Large intestine (tissue), 3 donors: ENCODE results near the gene TM4SF18. TPM values are rescaled to one million over a fixed set of nuclear protein-coding genes. Genes with fewer than 3 reads are reported as not detected.

Source experiments
- DNase-seq, 2 donors: peaks; one replicate each; pipeline versions ENCODE4 v3.0.0 to v3.0.0-alpha.2; 2013
- H3K27ac ChIP-seq: one replicate; pipeline ENCODE4 v1.5.1; 2013; ENCODE audit warnings: low read length
- H3K27me3 ChIP-seq: 2 replicates; pipeline ENCODE4 v1.6.1; 2013; ENCODE audit warnings: low read length; ENCODE audit not compliant: control insufficient read depth, insufficient read depth
- H3K36me3 ChIP-seq: 2 replicates; pipeline ENCODE4 v1.6.1; 2013; ENCODE audit warnings: low read length; ENCODE audit not compliant: control insufficient read depth, insufficient read depth
- H3K4me1 ChIP-seq: one replicate; pipeline ENCODE4 v1.6.1; 2013; ENCODE audit warnings: low read length; ENCODE audit not compliant: control insufficient read depth, insufficient read depth
- H3K4me3 ChIP-seq: one replicate; pipeline ENCODE4 v1.5.1; 2013; ENCODE audit warnings: low read length
- H3K9me3 ChIP-seq: one replicate; pipeline ENCODE4 v1.6.1; 2013; ENCODE audit warnings: mild to moderate bottlenecking, low read depth, low read length, moderate library complexity; ENCODE audit not compliant: control insufficient read depth
- WGBS: methylation state at CpG from one replicate; pipeline ENCODE4 v1.1.5; 2013; ENCODE audit warnings: low lambda C conversion rate; ENCODE audit not compliant: insufficient coverage; 5-methylcytosine and 5-hydroxymethylcytosine counted together
- polyA plus RNA-seq: library from polyadenylated mRNA; unstranded; fragments of 120-200 nt; gene quantifications from one replicate; pipeline ENCODE4 v1.2.1, GENCODE V29; 2013

The TM4SF18 gene
- polyA plus RNA-seq, 1 donor: 6.6 TPM

GRCh38 chr3:149375501-149376196, 42.2 kb upstream of the TM4SF18 start:
- H3K4me3 ChIP-seq: peak overlapping the region; percentile 2

DNA sequence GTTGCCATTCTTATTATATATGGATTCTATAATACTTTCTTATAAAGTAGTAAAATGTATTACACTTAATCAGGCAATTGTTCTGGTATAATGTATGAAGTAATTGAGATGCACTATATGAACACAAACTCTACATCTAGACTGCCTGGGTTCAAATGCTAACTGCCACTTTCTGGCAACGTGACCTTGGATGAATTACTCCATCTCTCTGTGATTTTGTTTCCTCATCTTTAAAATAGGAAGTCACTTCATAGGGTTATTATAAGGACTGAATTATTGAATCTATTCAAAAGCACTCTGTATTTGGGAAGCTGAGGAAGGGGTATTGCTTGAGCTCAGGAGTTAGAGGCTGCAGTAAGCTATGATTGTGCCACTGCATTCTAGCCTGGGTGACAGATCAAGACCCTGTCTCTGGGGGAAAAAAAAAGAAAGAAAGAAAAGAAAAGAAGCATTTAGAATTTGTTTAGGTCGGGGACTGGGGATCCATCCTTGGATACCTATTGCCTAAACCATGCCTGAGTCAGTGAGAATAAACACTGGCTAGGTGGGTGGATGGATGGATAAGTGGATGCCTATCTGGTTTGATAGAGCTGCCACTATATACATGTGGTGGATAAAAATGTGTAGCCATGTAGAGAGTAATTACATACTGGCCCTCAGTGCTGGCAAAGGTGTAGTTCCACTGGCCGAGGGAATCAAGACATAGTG, 41.5 kb upstream of the TM4SF18 start:
- WGBS: 100% methylated on average over 1 of the region's 3 CpGs
- peaks cover 45% of the 10 kb centered on the region for H3K4me1 ChIP-seq
- H3K36me3 ChIP-seq: no peaks in the 10 kb centered on the region
- no peaks in the 10 kb centered on the region for H3K9me3 ChIP-seq
- H3K27ac ChIP-seq: no peak overlapping the region
- H3K4me3 ChIP-seq: peak overlapping the region; percentile 2
- DNase-seq: no peak
- no peaks in the 10 kb centered on the region for H3K27me3 ChIP-seq

More at GRCh38 chr3:149375501-149376196, 42.2 kb upstream of the TM4SF18 start:
- H3K27ac ChIP-seq: no peak overlapping the region
- H3K9me3 ChIP-seq: no peaks in the 10 kb centered on the region
- WGBS: 63% methylated on average over 2 of the region's 4 CpGs
- no peaks in the 10 kb centered on the region for H3K27me3 ChIP-seq
- H3K4me1 ChIP-seq: peaks cover 38% of the 10 kb centered on the region
- no peak for DNase-seq
- no peaks in the 10 kb centered on the region for H3K36me3 ChIP-seq

DNA sequence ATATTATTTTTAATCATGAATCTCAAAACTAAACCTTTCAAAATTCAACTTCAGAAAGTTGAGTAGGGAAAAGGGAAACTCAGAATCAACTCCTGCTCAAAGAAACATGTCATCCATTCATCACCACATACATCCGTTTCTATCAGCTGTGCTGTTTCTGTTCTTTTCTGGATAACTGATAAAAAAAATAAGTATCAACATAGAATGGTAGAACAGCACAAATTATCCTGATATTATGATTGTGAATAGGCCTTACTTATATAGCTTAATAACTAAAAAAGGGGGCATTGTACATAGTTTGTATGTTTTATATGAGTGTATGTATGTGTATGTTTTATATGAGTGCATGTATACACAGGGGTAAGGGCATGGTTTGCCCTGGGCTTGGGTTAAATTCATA, 41.0 kb upstream of the TM4SF18 start:
- peaks cover 51% of the 10 kb centered on the region for H3K4me1 ChIP-seq

GRCh38 chr3:149373235-149374125, 40.0 kb upstream of the TM4SF18 start:
- H3K27ac ChIP-seq: peak overlapping the region; percentile 22
- WGBS: 43% methylated on average over 1 of the region's 2 CpGs
- H3K4me1 ChIP-seq: peaks cover 54% of the 10 kb centered on the region
- peak; percentile 65 to 77 for DNase-seq
- no peaks in the 10 kb centered on the region for H3K36me3 ChIP-seq
- H3K4me3 ChIP-seq: no peak overlapping the region
- no peaks in the 10 kb centered on the region for H3K27me3 ChIP-seq
- no peaks in the 10 kb centered on the region for H3K9me3 ChIP-seq

More for the DNA sequence above, 41.0 kb upstream of the TM4SF18 start:
- no peak for DNase-seq
- Histone ChIP-seq H3K27ac (no peak overlapping the region), H3K27me3 (no peaks in the 10 kb centered on the region), H3K4me3 (no peak overlapping the region), H3K9me3 (no peaks in the 10 kb centered on the region), H3K36me3 (no peaks in the 10 kb centered on the region)
- WGBS: 80% methylated on average over 1 of the region's 1 CpG

GRCh38 chr3:149371723-149372114, 38.3 kb upstream of the TM4SF18 start:
- H3K27ac ChIP-seq: peak overlapping the region; percentile 79
- H3K36me3 ChIP-seq: no peaks in the 10 kb centered on the region
- H3K4me1 ChIP-seq: peaks cover 54% of the 10 kb centered on the region
- WGBS: 83% methylated on average over 1 of the region's 2 CpGs
- no peak for DNase-seq
- no peak overlapping the region for H3K4me3 ChIP-seq
- H3K9me3 ChIP-seq: no peaks in the 10 kb centered on the region
- no peaks in the 10 kb centered on the region for H3K27me3 ChIP-seq

GRCh38 chr3:149371001-149371722, 37.7 kb upstream of the TM4SF18 start:
- Histone ChIP-seq H3K27me3 (no peaks in the 10 kb centered on the region), H3K4me3 (no peak overlapping the region), H3K4me1 (peaks cover 56% of the 10 kb centered on the region), H3K36me3 (no peaks in the 10 kb centered on the region), H3K27ac (peak overlapping the region; percentile 79), H3K9me3 (no peaks in the 10 kb centered on the region)
- 0% methylated on average over 1 of the region's 7 CpGs for WGBS
- DNase-seq: peak; percentile 64 to 80

DNA sequence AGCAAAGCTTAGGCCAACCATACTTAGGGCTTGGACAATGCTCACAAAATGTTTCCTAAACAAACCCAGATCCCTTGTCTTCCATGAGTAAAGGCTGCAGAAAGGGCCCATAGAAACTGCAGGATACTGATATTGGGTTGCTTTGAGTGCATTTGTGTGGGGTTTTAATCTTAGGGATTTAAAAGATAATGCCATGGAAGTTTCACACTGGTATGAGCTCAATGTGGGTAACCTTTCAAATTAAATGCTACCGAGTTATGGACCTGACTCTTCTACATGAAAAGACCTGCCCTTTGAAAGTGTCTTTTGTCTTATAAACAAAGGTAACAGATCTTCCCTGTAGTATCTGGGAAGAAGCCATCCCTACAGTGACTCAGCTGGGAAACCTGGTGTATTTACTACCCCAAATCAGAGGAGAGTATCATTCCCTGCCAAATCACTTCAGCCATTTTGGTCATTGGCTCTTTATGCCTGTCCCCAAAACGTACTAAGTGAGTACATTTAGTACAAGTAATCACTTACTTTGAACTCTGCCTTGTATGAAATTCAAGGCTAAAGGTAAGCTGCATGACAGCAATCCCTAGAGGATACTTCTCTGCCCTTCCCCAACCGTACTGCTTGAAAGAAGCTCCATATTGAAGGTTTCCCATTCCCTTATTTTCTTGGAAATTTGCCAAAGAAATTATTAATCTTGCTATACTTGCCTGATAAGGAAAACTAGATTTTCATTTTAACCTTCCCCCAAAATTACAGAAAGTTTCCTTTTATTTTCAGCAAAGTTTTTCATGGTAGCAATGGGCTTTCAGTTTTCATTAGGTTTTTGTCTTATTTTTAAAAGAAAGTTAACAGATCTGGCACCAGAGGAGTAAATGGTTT, 36.8 kb upstream of the TM4SF18 start:
- WGBS: 60% methylated on average over 1 of the region's 3 CpGs
- DNase-seq: peak in 1 of 2 donors; percentile 65
- Histone ChIP-seq H3K27me3 (no peaks in the 10 kb centered on the region), H3K4me1 (peaks cover 56% of the 10 kb centered on the region), H3K9me3 (no peaks in the 10 kb centered on the region), H3K36me3 (no peaks in the 10 kb centered on the region), H3K27ac (peak overlapping the region; percentile 79), H3K4me3 (no peak overlapping the region)

GRCh38 chr3:149368674-149369497, 35.5 kb upstream of the TM4SF18 start:
- DNase-seq: peak in 1 of 2 donors; percentile 56
- whole genome bisulfite sequencing: 64% methylated on average over 5 of the region's 6 CpGs
- Histone ChIP-seq H3K27me3 (no peaks in the 10 kb centered on the region), H3K27ac (peak overlapping the region; percentile 79), H3K4me3 (no peak overlapping the region), H3K4me1 (peaks cover 58% of the 10 kb centered on the region), H3K36me3 (no peaks in the 10 kb centered on the region), H3K9me3 (no peaks in the 10 kb centered on the region)
